COLO829 (cell line): ENCODE measurements around the gene BPIFB2.

Source experiments
- DNase-seq: peaks from one replicate; pipeline ENCODE4 v3.0.0; 2012; ENCODE audit warnings: low spot score

The BPIFB2 gene

DNA sequence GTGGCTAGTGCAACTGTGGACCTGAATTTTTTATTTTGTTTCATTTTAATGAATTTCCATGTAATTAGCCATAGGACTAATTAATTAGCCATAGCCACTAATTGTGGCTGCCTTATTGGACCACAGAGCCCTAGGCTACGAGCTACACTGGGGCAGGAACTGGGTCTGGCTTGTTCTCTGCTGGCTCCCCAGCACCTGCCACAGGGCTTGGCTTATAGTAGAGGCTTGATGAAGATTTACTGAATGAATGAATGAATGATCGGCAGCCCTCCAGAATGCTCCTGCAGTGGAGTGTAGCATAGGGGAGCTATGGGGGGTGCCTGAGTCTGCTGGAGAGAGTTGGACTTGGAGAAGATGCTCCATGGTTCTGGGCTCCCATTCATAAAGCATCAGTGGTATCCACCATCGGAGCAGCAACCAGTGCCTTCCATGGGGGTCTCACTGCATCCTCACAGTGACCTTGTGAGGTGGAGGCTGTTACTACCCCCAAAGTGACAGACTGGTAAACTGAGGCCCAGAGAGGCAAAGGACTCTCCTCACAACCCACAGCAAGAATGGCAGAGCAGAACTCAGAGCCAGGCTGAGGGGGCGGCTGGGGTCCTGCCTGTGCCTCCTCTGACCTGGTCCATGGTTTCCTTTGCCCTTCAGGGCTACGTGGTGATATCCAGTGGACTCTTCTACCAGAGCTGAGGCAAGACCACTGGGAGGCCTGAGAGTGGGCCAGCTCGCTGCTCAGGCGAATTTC lies 15.4 kb downstream of the BPIFB2 start:
- DNase-seq: no peak

DNA sequence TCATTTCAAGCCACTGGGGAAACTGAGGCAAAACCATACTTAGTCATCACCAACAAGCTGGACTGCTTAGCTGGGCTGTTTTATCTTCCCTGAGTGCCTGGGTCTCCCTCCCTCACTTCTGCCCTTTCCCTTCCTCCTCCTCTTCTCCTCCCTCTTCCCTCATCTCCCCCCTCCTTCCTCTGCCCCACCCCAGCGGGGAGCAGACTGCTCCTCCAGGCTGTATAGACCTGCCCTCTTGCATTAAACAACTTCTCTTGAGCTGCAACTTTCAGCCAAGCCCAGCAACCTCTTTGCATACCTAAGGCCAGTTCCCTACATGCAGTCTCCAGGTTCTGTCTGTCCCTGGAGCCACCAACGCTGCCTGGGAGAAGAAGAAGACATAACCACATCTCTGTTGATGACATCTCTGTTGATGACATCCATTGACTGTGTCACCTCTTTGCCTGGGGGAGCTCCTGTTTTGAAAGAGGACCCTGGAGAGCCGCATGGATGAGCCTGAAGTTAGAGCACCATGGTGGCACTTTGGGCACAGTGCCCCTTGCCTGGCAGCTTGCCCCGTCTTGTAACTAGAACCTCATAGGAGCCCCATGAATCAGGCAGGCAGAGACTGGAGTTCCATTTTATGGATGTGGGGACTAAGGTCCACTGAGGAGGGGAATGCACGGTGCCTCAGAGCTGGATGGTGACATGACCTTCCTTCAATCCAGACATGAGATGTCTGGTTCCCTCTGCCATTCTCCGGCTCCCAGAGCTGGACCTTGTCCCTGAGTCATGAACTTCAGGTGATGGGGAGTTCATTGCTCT lies 16.1 kb downstream of the BPIFB2 start:
- no peak for DNase-seq

DNA sequence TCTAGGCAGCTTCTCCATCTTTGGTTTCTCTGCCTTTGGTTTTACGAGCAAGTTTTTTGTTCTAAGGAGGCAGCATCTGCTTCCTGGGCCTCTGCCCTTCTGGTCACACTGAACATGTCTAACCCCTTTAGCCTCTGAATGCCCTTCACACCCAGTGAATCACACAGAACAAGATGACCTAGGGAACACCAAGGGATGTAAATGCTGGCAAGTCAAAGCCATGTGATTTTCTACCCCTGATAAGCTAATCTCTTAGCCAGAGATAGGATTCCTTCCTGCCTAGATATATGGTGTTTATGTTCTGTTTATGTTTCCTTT lies 16.7 kb downstream of the BPIFB2 start:
- no peak for DNase-seq

DNA sequence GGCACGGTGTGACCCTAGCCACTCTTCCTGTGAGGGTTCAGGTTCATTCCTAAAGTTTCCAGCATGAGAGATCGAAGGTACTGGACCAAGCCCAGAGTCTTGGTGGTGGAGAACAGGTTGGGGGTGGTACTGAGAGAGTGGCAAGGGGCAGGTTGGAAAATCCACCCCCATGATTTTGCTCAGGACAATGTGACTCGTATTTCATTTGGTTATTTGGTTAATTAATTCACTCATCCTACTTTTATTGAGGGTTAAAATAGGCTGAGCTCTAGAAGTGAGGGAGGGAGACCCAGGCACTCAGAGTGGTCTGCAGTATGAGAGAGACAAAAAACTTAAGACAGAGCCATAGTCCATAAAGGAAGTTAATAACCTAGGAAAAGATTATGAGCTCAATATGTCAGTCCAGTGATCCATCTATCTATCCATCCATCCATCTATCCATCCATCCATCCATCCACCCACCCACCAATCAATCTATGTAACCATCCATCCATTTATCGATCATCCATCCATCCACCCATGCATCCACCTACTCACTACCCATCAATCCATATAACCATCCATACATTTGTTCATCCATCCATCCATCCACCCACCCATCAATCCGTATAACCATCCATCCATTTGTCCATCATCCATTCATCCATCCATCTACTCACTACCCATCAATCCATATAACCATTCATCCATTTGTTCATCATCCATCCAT lies 17.3 kb downstream of the BPIFB2 start:
- DNase-seq: no peak

DNA sequence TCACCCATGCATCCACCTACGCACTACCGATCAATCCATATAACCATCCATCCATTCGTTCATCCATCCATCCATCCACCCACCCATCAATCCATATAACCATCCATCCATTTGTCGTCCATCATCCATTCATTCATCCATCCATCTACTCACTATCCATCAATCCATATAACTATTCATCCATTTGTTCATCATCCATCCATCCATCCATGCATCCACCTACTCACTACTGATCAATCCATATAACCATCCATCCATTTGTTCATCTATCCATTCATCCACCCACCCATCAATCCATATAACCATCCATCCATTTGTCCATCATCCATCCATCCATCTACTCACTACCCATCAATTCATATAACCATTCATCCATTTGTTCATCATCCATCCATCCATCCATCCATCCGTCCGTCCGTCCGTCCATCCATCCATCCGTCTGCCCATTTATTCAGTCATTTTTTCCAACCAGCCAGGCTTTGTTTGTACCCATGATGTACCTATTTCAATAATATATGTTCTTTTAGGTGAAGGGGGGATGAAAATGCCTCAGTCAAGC lies 17.9 kb downstream of the BPIFB2 start:
- no peak for DNase-seq

DNA sequence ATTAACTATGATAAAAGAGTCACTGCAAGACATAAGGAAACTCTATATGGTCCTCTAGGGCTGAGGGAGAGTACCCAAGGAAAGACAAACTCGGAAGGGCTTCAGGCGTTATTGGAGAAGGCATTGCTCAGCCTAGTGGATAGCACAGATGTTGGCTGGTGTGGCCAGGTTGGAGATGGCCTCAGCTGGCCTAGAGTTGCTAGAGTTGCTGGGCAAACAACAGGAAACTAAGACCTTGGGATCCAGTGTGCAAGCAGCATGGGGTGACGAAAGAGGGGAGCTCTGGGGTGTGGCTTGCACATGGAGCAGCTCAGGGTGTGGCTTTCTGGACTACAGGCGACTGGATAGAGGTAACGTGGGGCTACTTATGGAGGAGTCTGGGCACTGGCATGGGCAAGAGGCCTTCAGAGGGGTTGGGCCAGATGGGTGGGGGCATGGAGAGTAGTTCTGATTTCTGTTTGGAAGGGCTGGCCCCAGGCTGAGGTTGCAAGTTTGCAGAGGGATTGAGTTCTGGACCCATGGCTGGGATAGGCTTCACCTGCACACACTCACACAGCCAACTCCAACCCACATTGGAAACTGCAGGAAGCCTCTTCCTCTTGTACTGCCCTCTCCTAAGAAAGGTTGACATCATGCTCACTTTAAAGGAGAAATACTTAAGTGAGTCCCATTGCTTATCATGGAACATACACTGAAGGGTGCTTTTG lies 18.7 kb downstream of the BPIFB2 start:
- DNase-seq: no peak

DNA sequence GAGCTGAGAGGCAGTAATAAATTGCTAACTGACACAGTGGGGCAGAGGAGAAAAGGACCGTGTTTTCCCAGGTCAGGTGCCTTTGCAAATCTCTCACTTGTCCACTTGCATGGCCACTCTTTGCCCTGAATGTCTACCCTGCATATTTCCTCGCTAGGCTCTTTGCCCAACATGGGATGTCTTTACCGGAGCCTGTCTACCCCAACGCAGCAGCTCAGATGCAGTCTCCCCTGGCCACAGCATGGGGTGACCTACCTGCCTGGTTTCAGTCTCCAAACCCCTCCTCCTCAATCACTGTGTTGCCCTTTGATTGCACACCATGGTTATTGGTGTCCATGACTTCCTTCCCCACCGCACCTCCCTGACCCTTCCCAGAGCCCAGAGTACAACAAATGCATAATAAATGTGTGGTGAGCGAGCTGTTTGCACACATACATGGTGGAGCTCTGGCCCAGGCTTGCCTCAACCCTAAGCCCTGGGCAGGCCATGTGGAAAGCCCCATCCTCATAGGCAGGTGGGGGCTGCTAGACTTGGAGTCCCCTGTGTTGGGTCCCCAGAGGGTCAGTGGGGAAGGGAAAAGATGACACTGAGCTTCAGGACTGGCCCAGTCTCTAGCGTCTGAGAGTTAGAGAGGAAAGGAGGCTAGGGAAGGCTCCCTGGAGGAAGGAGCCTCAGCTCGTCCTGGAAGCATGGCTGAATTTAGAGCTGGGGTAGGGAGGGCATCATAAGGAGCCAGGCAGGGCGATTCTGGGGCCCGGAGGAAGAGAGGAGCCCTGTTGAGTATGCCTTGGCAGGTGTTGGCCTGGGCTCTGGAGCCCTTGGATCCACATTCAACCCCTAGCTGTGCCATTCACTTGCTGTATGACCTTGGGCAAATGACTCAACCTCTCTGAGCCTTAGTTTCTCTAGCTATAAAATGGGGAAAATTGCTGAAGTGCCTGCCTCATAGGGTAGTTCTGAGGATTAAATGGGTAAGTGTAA lies 19.6 kb downstream of the BPIFB2 start:
- no peak for DNase-seq

DNA sequence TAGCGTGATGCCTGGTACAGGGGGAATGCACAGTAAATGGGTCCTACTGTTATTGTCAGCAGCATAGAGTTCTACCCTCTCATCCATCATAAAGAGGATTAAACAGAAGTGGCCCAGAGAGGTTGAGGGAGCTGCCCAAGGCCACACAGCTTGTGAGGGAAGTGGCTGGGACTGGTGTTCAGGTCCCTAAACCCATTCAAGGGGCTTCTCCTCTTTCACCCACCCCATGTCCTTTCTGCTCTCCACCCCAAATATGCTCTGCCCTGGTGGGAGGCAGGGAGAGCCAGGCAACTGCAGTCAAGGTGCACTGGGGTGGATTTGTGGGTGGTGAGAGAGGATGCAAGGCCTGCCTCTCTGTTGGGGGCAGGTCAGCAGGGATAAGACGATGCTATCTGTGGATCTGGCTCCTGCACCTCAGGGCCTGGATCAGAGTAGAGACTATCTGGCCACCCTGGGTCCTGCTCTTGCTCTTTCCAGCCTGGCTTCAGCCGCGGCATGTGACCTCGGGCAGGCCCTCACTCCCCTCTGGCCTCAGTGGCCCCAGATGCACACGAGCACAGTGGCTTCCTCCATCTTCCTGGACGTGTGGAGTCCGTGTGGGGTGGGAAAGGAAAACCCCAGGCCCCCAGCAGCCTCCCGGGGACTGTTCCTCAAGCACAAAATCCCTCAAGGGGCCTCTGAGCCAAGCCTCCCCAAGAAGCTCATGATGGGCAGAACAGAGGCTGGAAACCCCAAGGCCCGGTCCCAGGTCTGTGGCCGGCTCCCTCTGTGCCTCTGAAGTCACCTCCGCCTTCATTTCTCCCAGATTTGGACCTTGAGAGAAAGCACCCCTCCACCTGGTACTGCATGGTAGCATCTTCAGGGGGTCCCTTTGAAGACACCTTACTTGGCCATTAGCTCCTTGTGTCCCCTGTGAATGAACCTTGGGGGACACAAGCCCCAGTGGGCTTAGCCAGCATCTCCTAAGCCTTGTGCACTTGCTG lies 20.6 kb downstream of the BPIFB2 start:
- no peak for DNase-seq

DNA sequence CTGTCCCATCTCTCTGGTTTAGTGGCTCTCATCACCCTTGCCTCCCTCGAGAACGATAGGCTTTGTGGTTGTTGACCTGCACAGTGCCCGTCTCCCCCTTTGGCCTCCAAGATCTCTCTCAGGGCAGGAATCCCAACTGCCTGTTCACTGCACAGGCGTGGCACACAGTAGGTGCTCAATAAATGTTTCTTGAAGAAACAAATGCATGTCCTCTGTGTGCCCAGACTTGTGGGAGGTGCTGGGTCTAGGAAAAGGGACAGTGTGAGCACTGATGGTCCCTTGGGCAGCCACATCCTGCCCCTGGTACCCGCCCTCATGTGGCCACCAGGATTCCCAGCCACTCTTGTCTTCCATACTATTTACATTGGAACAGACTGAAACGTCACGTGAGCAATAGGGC lies 21.4 kb downstream of the BPIFB2 start:
- DNase-seq: no peak

DNA sequence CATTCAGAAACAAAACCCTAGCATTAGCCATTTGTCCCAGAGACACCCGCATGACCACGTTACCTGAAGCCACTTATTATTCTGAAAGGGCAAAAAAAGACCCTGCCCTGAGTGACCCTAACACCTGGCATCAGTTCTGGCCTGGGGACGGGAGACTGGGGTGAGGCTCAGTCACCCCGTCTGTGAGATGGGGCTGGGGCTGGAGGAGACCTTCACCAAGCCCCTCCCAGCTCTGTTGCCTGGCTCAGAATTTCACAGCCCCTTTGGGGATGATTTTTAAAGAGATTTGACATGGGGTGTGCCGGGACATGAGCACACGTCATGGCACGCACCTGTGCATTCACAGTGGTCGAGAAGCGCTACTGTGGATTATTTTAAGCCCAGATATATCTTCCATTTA lies 22.6 kb downstream of the BPIFB2 start:
- no peak for DNase-seq

DNA sequence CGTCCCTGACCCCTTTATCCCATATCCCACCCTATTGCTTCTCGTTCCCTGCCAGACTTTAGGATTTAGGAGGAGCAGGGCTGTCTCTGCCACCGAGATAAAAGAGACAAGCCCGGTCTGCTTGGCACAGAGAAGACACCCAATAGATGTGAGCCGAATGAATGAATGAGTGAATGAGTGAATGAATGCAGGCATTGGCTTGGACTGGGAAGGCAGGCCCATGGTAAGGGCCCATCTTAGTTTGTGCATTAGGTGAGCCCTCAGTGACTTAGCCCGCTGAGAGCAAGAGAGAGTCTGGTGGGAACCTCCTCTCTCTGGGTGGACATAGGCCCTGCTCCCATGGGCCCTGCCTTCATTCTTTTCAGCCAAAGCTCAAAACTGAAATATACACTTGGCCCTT lies 23.1 kb downstream of the BPIFB2 start:
- no peak for DNase-seq

DNA sequence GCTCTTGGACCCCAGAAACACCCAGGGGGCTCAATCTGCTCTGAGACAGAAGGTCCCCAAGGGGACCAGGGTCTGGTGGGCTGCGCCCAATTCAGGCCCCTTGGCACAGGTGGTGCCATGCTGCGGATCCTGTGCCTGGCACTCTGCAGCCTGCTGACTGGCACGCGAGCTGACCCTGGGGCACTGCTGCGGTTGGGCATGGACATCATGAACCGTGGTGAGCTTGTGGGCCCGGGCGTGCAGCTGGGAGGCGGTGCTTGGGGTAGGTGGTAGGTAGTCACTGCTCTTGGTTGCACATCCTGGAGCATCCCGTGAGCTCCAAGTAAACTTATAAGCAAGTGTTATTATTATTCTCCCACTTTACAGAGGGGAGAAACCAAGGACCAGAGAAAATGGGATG lies 24.0 kb downstream of the BPIFB2 start, which contains the start of gene BPIFB6:
BPIFB6 (plus strand) TSS at position 118 of the 400 bp plus-strand sequence; CDS start at position 118, 0 bp downstream.
- no peak for DNase-seq

DNA sequence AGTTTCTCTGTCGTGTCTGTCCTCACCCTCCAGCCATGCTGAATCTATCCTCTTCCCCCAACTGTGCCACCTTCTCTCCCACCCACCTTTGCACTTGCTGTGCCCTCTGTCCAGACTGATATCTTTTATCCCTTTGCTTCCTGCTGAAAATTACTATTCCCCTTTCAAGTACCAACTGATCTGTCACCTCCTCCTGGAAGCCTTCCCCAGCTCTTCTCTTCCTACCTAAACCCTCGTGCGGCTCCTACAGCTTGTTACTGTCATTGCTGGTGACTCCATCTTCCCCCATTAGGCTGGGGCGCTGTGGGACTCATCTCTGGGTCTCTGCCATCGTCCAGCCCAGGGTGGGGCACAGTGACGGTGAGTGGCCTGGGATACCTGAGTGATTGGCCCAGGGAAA lies 25.1 kb downstream of the BPIFB2 start:
- no peak for DNase-seq

DNA sequence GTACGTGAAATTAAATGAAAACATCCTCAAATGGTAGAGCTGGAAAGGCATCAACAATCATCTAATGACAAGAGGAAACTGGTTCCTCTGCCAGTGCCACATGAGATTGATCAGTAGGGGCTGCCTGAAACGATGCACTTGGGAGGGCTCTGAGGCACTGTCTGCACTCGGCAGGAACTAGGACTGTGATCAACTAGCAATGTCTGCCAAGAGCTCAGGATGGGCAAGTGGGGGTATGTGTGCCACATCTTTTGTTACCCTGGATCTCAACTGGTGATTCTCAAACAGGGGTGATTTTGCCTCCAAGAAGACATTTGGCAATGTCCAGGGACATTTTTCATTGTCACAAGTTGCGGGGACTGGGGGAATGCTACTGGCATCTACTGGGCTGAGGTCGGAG lies 25.9 kb downstream of the BPIFB2 start:
- DNase-seq: no peak

DNA sequence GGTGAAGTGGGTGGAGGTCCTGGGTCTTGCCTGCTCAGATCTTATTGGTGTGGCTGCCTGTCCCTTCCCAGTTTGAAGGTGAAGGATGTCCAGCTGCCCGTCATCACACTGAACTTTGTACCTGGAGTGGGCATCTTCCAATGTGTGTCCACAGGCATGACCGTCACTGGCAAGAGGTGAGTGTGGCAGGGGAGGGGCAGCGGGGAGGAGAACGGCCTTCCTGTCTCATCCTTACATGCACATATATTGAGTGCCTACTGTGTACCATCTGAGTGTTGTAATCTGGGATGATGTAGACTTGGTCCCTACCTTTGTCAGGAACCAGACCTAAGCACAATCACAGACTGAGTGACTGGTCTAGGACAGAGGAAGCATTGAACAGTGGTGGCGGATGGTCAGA lies 26.6 kb downstream of the BPIFB2 start:
- no peak for DNase-seq

DNA sequence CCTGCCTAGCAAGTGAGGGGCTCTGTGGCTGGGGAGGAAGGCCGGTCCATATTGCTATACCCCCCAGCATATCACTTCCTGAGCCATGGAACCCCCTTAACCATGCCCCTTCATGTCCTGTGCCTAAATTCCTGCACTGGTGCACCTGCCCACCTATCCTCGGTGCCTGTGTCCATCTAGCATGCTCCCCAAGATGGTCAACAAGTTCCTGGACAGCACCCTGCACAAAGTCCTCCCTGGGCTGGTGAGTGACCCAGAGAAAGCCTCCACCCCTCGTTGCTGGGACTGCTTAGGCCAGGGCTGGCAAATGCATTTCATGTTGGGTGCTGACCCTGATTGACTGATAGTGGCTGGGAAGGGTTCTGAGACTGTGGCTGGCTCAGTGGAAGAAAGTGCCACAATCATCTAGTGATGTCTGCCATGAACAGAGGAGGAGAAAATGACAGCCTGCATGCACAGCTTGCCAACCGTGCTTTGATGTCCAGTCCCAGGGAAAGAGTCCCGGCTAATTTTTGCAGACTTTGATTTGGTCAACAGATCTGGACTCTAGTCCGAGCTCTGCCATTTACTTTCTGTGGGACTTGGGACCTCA lies 27.5 kb downstream of the BPIFB2 start:
- DNase-seq: no peak

DNA sequence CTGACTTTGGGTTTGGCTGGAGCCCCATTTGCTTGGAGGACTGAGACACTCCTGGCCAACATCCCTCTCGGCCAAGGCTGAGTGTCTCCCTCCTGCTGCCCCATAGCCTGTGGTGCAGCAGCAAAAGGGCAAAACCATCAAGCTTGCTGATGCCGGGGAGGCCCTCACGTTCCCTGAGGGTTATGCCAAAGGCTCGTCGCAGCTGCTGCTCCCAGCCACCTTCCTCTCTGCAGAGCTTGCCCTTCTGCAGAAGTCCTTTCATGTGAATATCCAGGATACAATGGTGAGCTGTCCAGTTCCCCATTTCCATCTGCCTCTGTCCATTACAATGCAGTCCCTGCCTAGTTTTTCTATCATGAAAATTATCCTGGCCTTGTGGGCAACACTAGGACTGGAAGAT lies 30.0 kb downstream of the BPIFB2 start:
- DNase-seq: no peak

DNA sequence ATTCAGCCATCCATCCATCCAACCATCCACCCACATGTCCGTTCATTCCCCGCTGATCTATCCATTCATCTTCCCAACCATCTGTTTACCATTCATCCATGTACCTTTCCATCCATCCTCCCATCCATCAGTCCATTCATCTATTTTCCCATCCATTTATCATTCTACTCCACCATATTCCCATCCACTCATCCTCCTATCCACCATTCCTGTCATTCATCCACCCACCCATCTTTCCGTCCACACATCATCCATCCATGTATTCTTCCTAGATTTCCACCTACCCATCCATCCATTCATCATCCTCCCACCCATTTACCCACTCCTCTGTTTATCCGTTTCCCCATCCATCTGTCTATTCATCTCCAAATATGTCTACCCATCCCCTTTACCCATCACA lies 30.7 kb downstream of the BPIFB2 start:
- DNase-seq: no peak

DNA sequence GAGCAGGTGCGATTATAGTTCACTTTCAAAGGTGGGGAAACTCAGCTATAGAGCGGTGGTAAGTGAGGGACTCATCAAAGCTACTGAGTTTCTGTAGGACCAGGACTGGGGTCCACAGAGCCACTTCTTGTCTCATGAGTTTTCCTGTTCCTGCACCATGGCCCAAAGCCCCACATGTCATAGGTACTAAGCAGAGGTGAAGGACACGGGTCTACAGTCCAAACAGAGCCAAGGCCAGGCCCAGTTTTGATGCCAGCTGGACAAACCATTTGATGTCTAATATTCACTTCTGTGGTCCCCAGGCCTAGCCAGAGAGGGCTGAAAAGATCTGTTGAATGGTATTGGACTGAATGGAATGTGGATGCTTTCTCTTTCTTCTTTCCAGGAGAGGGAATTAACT lies 34.9 kb downstream of the BPIFB2 start:
- DNase-seq: no peak
